VCaP (cell line): ENCODE results near the gene HOPX.

Experiments used
- H3K27ac ChIP-seq: fragments of 450-650 bp; 2 replicates; pipeline ENCODE4 v1.5.1; 2017
- TF ChIP-seq, protein P1 (sequence below): fragments of 450-650 bp; conservative IDR thresholded peaks from 2 replicates; pipeline ENCODE4 v1.5.1; 2017; ENCODE audit warnings: mild to moderate bottlenecking, moderate library complexity

HOPX gene

DNA sequence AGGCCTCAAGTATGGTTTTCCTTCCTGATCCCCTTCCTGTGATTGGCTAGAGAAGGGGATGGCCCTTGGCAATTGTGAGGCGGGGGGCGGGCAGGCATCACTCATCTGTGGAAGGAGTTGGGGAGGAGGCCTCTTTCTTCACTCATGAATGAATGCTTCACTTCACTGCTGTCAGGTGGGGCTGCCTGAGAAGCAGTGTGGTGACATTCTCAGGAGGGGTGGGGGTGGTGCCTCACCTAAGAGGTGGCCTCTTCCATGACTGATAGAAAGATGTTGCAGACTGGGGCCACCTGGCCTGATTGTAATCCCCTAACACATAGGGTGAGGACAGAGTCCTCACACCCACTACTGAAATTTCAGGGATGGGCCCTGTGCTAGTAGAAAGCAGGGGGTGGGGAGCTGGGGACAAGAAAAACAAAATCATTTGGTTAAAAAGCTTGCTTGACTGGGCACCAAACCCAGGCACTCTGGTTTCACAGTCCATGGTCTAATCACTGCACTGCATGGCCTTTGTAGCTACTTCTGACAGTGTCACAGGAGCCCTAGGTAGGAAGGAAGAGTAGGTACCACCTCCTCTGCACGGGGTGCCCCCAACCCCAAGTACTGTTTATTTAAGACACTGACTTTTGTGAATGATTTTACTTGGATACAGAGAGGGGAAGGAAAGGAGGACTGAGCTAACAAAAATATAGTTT, 5.6 kb upstream of the HOPX start:
- TF ChIP-seq, protein P1, sequence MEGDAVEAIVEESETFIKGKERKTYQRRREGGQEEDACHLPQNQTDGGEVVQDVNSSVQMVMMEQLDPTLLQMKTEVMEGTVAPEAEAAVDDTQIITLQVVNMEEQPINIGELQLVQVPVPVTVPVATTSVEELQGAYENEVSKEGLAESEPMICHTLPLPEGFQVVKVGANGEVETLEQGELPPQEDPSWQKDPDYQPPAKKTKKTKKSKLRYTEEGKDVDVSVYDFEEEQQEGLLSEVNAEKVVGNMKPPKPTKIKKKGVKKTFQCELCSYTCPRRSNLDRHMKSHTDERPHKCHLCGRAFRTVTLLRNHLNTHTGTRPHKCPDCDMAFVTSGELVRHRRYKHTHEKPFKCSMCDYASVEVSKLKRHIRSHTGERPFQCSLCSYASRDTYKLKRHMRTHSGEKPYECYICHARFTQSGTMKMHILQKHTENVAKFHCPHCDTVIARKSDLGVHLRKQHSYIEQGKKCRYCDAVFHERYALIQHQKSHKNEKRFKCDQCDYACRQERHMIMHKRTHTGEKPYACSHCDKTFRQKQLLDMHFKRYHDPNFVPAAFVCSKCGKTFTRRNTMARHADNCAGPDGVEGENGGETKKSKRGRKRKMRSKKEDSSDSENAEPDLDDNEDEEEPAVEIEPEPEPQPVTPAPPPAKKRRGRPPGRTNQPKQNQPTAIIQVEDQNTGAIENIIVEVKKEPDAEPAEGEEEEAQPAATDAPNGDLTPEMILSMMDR = no peak
- H3K27ac ChIP-seq = no peak overlapping the region

DNA sequence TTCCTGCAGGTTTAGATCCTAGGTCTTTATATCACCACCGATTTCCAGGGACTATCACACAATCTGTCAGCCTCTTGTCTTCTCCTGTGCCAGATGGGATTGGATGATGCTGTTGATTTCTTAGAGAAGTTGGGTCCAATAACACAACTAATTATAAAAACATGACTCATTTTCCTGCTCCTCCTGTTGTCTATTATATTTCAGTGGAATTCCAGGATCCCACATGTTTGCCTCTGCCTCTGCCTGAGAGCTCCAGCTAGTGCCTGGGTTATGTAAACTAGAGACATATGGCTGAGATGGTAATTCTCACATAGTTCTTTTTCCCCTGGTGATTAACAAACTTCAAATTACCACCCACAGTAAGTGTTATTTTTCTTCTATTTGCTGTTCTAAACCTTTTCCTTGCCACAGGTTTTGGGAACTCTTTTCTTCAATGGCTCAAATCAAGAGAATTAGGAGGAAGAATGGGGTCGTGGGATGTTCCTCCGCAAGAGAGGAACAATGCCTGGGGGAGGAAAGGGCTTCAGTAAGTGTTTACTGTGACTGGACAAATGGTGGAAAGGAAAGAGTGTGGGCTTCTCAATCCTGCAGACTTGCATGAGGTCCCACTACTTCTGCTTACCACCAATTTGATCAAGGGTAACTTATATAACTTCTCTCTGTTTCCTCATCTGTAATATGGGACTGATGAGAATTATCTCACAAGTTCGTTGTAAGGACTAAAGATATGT, 3.4 kb upstream of the HOPX start:
- no peak overlapping the region for H3K27ac ChIP-seq
- TF ChIP-seq, protein P1 = no peak

DNA sequence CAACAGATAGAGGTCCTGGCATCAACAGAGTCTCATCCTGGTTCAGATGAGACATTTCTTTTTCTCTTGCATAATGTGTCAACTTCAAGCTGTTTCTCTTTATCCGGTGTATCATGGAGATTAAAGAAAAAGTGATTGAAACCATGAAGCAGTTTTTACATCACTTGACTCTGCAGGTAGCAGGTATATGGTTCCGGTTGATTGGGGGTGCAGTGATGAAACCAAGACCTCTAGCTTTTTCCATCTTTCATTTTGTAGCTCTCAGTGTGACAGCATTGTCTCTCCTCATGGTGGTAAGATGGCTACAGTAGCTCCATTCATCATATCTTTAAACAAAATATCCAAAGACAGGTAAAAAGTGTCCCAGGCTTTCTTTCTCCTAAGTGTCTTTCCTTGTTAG, 2.4 kb upstream of the HOPX start:
- H3K27ac ChIP-seq = no peak overlapping the region
- TF ChIP-seq, protein P1 = no peak

DNA sequence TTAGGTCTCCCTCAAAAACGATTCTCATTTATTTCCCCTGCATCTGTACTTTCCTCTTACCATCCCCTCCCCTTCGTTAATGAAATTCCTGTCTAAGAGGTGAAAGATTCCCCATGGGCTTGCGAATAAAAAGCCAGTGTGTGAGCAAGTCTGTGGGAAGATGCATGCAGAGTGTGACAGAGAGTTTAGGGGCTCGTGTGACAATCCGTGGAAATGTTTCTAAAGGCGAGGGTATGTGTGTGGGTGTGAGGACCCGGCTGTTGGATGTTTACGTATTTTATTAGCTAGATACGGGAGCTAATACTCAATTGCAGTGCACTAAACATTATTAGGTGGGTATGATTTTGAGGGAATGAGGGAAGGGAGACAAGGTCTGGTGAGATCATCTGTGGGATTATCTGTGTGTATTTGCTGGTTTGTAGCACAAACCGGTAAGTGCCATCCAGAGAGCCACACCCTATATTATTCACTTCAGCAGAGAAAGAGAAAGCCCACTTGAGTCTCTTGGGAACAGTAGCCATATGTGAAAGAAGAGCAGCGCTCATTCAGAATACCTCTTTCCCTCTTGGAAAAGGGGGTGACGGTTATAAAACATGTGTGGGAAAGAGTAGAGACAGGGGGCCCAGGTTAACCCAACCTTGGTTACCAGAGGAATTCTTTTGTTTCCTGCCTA, 893 bp upstream of the HOPX start:
- peak overlapping the region; percentile 85 for H3K27ac ChIP-seq
- TF ChIP-seq, protein P1 = no peak

DNA sequence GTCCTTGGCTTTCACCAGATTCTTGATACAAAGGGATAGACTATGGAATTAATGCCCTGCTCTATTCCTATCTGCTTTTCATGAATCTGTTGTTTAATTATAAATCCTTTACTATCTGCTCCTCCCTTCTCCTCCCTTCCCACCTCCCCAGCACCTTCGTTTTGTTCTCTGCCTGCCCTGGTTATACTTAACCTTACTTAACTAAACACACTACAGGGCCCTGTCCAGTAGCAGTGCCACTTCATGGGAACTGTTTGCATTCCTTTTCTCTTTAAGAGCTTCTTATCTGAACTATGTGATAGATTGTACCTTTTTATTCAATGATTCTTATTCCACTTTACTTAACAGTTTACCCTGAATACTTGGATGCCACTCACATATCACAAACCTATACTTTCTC, 830 bp downstream of the HOPX start:
- H3K27ac ChIP-seq = peak overlapping the region; percentile 85
- TF ChIP-seq, protein P1 = no peak

DNA sequence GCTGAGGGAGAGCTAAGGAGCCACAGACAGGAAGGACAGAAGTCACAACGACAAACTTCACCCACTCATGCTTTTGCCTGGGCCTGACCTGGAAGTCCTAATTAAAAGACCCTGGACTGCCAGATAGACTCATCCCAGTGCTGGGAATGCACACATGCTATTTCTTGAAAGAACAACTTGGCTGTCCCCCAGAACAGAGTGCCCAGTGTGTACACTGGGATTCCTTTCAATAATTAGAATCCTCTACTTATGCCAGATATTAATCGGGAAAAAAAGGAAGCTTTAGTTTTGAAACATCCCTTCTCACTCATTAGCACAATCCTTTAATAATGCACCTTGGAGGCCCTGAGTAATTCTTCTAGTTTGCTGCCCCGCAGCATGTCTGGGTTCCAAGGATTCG, 3.4 kb downstream of the HOPX start:
- TF ChIP-seq, protein P1 = no peak

DNA sequence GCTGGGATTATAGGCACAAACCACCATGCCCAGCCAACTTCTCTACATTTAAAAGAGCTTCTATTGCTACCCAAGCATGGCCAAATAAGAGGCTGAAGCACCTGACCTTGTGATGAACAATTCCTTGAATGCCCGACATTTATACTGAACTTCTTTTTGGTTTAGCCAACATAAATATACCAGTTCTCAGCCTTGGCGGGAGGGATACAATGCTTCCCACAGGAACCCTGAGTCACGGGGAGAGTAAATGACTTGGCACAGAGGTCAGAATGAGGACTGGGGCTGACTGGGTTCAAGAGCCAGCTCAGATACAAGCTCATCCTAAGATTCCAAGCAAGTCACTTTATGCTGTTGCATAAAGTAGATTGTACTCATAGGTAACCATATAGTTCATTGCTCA, 6.1 kb downstream of the HOPX start:
- H3K27ac ChIP-seq = no peak overlapping the region
- TF ChIP-seq, protein P1 = no peak

More for the DNA sequence above, 3.4 kb downstream of the HOPX start:
- H3K27ac ChIP-seq = 0 out of 2 replicates have a peak overlapping the region, but pooled peaks have one; percentile 15
